OCI-LY1 (cell line): ENCODE results near the gene PRKCE.

Experiments
- CTCF ChIP-seq: fragments of 200-600 bp; sonication (generic), shearing (Covaris generic); IDR thresholded peaks from 2 replicates; pipeline ENCODE4 v1.5.1; 2017; ENCODE audit warnings: mild to moderate bottlenecking, antibody characterized with exemption, low read length, moderate library complexity, mixed read lengths
- EZH2 ChIP-seq: fragments of 200-600 bp; sonication (generic), shearing (Covaris generic); IDR thresholded peaks from 2 replicates; pipeline ENCODE4 v1.8.0; 2017; ENCODE audit warnings: borderline replicate concordance, mixed run types, mild to moderate bottlenecking, antibody characterized with exemption, low read length, moderate library complexity, mixed read lengths

GRCh38 chr2:45698554-45698953, 47.1 kb downstream of the PRKCE start:
- TF ChIP-seq CTCF (no peak), EZH2 (no peak)
